Left renal cortex interstitium (tissue), 4 donors: Measurements from ENCODE around the gene DCBLD2. TPM values are rescaled to one million over a fixed set of nuclear protein-coding genes. Genes with fewer than 3 reads are reported as not detected.

Experiments
- DNase-seq, 4 donors: peaks; one replicate each; pipeline ENCODE4 v3.0.0-alpha.2; 2013; ENCODE audit warnings: low read depth in 4 of 4, low spot score in 2 of 4, missing footprints in 1 of 4
- polyA plus RNA-seq, 4 donors: library from polyadenylated mRNA; unstranded; fragments of 120-200 nt; gene quantifications; one replicate each; pipeline ENCODE4 v1.2.1, GENCODE V29; 2013; ENCODE audit not compliant: insufficient read length in 4 of 4

DCBLD2 gene
- polyA plus RNA-seq, 4 donors = 44.2 to 64.7 (median 56.0) TPM

DNA sequence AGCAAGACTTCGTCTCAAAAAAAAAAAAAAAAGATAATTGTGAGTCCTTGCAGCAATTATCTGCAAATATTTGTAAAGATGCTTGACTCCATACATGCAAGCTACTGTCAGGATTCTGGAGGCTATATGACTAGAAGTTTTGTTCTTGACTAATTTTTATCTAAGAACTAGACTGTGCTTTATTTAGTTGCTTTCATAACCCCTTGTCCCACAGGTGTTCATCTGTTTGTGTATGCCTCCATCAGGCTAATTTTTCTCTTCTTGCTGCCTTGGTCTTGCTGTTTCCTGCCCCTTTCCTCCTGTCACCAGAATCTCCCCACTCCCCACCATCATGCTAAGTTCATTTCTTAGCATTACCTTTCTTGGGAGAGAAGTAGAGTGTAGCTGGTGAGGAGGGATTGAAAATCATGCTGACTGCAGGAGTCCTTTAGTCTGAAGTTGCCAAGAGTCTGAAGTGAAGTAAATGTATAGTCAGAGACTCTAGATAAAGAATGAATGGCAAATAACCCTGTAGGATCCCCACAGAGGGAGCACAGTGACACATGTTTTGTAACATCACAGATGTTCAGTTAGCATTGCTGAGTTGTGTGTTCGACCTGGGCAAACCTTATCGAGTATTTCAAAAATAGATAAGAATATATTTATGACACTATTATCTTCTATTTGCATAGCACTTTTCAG lies 125.9 kb downstream of the DCBLD2 start:
- DNase-seq = no peak

DNA sequence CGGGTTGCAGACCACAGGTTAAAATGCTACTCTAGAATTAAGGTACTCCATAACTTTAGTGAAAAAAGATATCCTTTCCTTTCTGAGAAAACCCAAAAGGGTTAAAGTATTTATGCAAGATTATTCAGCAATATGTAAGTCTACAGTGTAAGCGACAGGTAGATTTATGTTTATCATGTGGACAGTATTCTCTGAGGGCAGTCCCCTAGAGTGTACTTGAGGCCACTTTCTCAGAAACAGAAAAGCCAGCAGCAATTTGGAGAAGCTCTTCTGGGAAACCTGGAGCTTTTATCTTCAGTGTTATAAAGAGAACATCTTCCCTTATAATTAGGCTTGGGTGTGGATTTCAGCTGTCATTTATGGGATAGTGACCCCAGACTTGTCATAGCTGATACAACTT lies 129.5 kb downstream of the DCBLD2 start:
- no peak for DNase-seq

DNA sequence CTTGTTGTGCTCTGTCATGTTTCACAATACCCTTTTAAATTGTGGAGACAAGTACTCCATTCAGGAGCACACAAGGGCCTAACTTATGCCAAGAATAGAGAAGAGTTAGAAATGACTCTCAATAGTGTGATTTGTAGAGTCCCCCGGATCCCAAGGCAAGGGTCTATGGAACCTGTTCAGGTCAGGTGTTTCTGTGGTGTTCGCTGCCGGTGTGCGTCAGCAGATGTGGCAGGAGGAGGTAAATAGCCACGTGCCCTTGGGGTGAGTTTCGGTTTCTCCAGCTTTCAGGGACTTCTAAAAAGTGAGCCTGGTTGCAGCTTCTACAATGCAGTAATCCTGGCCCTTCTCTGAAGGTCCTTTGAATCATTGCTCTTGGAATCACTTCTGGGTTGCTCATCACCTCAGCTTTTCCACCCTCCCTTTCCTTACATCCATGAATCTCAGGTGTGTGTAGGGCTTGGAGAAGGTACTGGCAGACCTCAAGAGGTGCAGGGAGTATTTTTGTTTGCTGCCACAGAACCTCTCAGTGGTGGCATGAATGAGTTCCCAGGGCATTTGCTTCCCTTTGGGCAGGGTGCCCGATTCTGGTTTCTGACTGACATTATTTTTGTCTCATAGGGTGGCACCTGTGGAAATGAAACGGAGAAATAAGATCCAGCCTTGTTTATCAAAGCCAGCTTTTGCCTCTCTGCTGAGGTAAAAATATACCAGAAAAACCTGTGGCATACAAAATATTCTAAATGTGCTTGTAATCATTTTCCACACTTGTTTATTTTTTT lies 131.0 kb downstream of the DCBLD2 start:
- no peak for DNase-seq

DNA sequence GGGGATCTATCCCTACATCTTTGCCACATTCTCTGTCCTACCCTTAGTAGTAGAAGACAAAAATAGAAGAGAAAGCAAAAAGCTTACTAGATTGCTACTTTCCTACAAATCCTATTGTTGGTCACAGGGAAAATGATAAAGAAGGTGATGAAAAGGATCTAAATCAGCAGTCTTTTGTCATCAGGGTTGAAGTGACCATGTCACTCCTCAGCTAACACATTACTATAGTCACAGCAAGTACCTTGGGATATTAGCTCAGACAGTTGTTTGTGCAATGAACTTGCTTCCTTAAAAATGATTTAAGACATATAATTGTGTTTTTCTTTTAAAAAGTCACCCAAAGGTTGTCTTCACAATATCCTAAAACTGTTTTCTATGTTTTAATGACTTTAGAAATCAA lies 132.0 kb downstream of the DCBLD2 start:
- DNase-seq = no peak

DNA sequence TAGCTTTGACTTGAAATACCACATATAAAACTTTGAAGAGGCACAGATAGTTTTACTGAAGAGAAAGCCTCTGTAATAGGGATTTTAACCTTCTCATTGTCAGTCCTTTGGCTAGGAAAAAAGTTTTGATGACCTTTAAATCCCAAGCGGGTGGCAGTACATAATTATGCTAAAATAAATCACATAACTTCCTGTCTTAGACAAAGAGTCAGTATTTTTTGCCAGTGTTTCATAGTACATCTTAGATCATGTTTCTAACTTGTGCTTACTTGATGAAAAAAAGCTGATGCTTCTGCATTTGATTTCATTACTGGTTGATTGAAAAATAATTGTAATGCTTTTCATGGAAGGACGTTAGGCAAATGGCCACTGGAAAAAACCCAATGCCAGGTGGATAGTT lies 132.5 kb downstream of the DCBLD2 start:
- DNase-seq = no peak

DNA sequence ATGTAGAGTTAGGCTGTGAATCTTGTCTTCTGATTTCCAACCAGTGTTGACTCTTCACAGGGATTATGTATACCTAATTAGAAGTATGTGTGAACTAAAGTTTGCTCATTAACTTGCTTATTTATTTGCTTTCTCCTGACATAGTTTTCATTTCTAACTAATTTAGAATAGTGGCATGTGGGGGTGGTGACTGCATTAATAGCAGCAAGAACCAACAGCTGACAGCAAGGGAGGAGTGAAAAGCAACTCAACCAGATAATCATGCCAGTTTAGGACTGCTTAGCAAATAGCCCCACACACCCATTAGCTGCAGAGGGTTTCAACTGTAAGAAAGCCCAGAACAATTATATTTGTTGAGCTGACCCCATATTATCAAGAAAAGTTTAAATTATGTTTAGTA lies 134.6 kb downstream of the DCBLD2 start:
- no peak for DNase-seq

DNA sequence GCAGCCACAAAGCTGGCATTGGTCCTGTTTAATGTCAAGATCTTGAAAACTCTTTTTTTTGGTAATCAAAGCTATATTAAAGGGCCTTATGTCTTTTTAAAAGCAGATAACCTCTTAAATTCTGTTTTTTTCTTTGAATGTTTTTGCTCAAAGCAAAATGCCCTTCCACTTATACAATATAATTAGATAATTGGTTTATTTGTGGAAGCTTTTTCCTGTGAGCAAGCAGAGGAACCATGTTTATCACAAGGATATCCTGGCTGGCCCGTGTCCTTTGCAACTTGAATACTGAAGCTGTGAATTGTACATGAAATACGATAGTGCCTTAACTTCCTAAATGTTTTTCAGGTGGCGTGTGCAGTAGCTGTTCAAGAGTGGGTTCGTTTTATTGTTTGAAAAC lies 135.8 kb downstream of the DCBLD2 start:
- DNase-seq = no peak

DNA sequence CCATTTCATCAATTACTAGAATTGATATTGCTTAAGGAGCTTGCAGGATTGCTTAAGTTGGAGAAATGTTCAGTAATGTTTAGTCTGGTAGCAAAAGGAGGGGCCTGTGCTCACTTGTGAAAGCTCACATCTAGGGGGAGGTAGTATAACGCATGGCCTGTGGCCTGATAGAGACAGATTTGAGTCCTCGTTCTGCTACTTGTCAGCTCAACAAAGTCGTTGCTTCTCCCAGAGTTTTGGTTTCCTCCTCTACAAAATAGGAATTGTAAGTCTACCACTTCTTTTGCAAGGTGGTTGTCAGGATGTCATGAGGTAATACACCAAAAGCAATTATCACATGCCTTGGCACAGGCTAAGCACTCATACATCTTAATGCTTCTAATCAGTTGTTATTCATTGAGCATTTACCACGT lies 137.0 kb downstream of the DCBLD2 start:
- DNase-seq = no peak

DNA sequence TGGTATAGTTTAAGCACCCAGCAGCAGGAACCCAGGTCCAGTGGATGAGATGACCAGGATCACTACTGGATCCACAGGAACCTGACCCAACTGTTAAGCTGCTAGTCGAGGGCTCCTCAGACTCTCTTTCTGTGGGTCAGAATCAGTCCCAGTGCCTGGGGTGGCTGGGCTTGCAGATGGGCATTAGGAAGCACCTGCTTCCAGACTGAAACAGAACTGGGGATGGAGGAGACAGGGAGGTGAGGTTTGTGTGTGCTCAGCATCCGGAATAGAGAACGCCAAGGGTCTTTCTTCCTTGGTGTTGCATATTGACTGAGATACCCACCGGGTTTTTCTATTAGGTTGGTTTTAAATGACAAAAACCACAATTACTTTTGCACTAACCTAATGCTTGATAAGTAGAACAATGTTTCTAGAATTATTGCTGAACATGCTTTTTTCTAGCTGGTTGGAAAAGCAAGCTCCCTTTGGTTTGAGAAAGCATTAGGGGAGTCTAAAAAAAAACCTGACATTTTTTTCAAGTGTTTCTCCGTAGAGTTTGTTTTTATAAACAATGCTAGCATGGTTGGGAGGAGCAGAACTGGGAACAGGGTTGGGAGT lies 137.6 kb downstream of the DCBLD2 start:
- no peak for DNase-seq

DNA sequence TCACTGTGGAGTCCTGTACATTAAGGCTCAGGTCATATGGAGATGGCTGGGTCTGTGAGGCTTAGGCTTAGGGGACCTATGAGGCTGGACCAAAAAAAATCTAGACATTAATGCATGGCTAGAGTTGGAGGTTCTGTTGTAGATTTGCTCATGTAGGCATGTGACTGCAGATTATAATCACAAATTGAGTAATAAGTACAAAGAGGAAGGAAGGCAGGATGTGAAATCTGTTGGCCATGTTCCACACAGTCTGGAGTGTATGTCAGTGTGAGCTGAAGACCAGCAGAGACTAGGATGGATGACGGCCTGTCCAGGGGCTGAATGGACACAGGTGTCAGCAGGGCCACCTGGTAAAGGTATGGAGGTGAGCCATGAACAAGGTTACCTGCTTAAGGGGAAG lies 138.4 kb downstream of the DCBLD2 start, which contains the start of gene ST3GAL6:
TSS of gene ST3GAL6 (plus strand) at position 265 of the 400 bp plus-strand sequence. CDS start 5,101 bp downstream, outside the sequence.
- DNase-seq = no peak

DNA sequence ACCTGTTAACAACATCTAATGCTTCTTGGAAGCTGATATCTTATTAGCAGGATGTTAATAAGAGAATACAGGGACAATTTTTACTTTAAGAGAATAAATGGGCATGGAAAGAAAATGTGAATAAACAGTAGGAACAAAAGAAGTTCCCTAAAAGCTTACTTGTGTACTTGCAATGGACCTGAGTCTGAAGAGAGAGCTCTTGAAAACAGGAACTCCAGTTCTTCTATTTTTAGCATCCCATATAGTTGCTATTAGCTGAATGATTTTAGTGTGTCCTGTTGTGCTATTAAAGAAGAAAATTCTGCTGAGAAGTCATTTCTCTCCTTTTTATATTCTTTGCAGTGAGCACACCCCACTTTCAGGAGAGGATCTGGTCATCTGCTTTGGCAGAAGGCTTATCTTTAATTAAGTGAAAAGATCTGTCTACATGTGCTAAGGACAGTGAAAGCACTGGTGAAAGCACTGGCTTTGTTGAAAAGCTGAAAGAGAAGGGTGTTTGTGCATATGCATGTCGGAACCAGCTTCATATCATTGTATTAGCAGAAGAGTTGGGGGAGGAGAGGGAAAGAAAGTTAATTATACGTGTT lies 139.8 kb downstream of the DCBLD2 start:
- no peak for DNase-seq

DNA sequence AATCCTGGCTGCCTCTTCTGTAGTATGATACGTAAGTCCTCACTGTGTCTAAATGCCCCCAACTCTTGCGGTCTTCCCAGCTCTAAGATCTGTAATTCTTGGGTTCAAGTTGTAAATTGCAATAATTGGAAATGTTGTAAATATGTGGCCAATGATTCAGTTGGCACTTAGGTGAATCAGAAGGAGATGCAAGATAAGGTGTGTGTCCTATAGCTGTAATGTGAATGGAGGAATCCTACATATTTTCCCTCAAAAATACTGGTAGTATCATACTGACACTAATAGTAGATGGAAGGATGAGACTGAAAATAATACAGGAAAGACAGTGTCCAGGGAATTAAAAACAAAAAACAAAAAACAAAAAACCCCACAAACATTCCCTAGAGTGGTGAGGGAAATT lies 141.9 kb downstream of the DCBLD2 start:
- no peak for DNase-seq

DNA sequence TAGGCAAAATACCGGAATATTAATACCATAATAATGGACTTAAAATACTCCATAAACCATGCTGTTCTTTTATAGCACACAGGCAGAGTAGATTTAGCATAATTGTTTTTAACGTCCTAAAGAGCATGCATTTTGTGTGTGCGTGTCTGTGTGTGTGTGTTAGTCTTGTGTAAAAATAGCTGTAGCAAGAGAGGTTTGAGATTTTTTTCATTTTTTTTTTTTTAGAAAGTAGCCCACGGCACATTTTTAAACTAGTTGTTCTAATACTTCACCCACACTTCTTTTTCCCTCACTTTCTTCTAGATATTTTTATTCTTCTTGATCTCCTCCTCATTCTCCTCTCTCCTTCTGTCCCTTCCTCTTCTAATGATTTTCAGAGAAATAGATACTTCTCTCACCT lies 145.9 kb downstream of the DCBLD2 start:
- DNase-seq = no peak

DNA sequence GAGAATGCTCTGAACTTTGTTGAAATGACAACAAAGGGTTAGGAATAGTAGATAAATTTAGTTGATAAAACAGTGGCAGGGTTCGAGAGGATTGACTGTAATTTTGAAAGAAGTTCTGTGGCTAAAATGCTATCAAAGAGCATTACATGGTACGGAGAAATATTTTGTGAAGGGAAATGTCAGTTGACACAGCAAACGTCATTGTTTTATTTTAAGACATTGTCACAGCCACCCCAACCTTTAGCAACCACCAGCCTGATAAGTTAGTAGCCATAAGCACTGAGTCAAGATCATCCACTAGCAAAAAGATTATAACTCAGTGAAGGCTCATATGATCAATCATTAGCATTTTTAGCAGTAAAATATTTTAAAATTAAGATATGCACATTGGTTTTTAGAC lies 147.0 kb downstream of the DCBLD2 start:
- no peak for DNase-seq

DNA sequence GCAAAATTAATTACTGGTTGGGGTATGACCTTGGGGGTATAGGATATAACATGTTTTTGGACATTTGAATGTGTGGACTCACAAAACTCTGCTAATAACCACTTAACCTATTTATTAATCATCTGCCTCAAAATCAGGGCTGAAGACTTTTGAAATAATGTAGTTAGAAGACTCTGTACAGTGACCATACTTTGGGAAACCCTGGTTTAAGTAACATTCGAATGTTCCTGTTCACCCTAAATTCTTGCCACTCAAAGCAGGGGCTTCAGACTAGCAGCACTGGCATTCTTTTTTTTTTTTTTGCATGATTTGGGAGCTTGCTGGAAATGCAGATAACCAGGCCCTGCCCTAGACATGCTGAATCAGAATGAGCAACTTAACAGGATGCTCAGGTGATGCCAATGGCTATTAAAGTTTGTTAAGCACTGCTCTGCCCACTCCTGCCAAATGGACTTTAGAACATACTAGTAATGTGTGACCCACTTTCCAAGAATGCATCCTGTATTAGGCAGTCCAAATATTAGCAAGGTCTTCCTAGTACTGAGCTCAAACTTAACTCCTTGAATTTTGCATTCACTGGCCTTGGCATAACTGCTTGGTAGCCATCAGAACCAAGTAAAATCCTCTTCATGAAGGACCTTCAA lies 151.1 kb downstream of the DCBLD2 start:
- no peak for DNase-seq

DNA sequence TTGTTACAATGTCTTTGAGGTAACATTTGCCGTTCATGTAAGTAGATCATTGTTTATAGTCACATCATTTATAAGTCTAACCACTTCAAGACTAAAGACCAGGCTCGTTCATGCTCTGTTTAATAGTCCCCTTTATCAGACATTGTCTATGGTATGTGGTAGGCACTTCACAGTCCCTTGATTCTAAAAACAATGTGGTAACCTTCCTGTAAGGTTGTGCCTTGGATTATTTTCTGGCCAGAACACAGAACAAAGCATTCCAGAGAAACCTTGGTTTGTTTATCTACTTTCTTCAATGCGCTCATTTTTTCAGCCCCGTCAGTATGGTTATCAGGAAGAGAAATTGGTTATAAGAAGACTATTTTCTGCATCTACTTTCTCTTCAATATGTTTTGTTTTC lies 154.6 kb downstream of the DCBLD2 start:
- no peak for DNase-seq

DNA sequence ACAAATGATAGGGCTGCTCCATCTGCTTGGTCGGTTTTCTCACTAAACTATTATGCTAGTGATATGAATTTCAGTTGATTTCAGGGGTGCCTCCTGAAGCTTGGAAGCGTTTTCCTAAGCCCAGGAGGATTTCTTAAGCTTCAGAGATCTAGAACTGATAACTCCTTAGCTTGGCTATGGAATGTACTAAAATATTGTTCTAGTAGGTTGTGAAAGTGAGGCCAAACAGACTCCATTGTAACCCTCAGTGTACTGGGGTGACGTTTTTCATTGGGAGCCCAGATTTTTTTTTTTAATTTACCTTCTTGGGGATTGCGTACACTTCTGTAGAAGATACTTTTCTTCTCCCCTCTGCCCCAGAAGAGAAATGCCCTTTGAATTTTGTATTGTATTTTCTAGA lies 155.4 kb downstream of the DCBLD2 start:
- DNase-seq = no peak
